ENCODE results near the gene DNAH11. TPM values are rescaled to one million over a fixed set of nuclear protein-coding genes. Genes with fewer than 3 reads are reported as not detected.

The DNAH11 gene
- total RNA-seq, 2 experiments from 2014 or later: 0.31 to 0.61 TPM

- no peak for DNase-seq
- no peaks in the 10 kb centered on the region for H3K27me3 Mint-ChIP-seq
- CTCF ChIA-PET: no interaction called here
- intact Hi-C loops (cut with micrococcal nuclease): loop anchor here (10.0 kb wide), 1 partner anchor 118 kb away; no protein-coding TSS in a partner anchor
- no peak overlapping the region for H3K27ac Mint-ChIP-seq
- no peaks in the 10 kb centered on the region for H3K4me1 Mint-ChIP-seq (ENCODE audit: low read depth)
- no peaks in the 10 kb centered on the region for H3K9me3 Mint-ChIP-seq
- no peaks in the 10 kb centered on the region for H3K36me3 Mint-ChIP-seq
- POLR2A ChIA-PET: no interaction called here
- no peak overlapping the region for H3K4me3 Mint-ChIP-seq
These were observed 343.6 kb downstream of the DNAH11 start for GRCh38 chr7:21886396-21886795.

GRCh38 chr7:21887353-21887752, 344.5 kb downstream of the DNAH11 start:
- intact Hi-C loops (cut with micrococcal nuclease): loop anchor here (10.0 kb wide), 1 partner anchor 117 kb away; no protein-coding TSS in a partner anchor
- Mint-ChIP-seq H3K9me3 (no peaks in the 10 kb centered on the region), H3K27ac (no peak overlapping the region), H3K36me3 (no peaks in the 10 kb centered on the region), H3K27me3 (no peaks in the 10 kb centered on the region), H3K4me3 (no peak overlapping the region), H3K4me1 (ENCODE audit: low read depth) (no peaks in the 10 kb centered on the region)
- ChIA-PET CTCF (no interaction called here), POLR2A (no interaction called here)
- DNase-seq: no peak

- H3K9me3 Mint-ChIP-seq: no peaks in the 10 kb centered on the region
- H3K4me1 Mint-ChIP-seq (ENCODE audit: low read depth): no peaks in the 10 kb centered on the region
- ChIA-PET POLR2A (no interaction called here), CTCF (interaction anchor here (0.8 kb wide), 1 partner anchor 73 kb away, joined by 3 read pairs; no protein-coding TSS in a partner anchor)
- DNase-seq: no peak
- H3K36me3 Mint-ChIP-seq: no peaks in the 10 kb centered on the region
- H3K27me3 Mint-ChIP-seq: no peaks in the 10 kb centered on the region
- intact Hi-C loops (cut with micrococcal nuclease): loop anchor here (10.0 kb wide), 1 partner anchor 117 kb away; no protein-coding TSS in a partner anchor
- no peak overlapping the region for H3K27ac Mint-ChIP-seq
- no peak overlapping the region for H3K4me3 Mint-ChIP-seq
These were observed 344.9 kb downstream of the DNAH11 start for GRCh38 chr7:21887779-21888178.

GRCh38 chr7:21891291-21891690, 348.5 kb downstream of the DNAH11 start:
- H3K4me3 Mint-ChIP-seq: no peak overlapping the region
- intact Hi-C loops (cut with micrococcal nuclease): no loop called here
- H3K27me3 Mint-ChIP-seq: no peaks in the 10 kb centered on the region
- no peak overlapping the region for H3K27ac Mint-ChIP-seq
- no peaks in the 10 kb centered on the region for H3K36me3 Mint-ChIP-seq
- no peaks in the 10 kb centered on the region for H3K9me3 Mint-ChIP-seq
- H3K4me1 Mint-ChIP-seq (ENCODE audit: low read depth): no peaks in the 10 kb centered on the region
- ChIA-PET POLR2A (no interaction called here), CTCF (no interaction called here)
- DNase-seq: no peak

- ChIA-PET CTCF (no interaction called here), POLR2A (no interaction called here)
- DNase-seq: no peak
- Mint-ChIP-seq H3K4me3 (no peak overlapping the region), H3K27ac (no peak overlapping the region), H3K4me1 (ENCODE audit: low read depth) (peaks cover 9% of the 10 kb centered on the region), H3K27me3 (no peaks in the 10 kb centered on the region), H3K36me3 (peaks cover 10% of the 10 kb centered on the region), H3K9me3 (no peaks in the 10 kb centered on the region)
- intact Hi-C loops (cut with micrococcal nuclease): no loop called here
These were observed 350.6 kb downstream of the DNAH11 start for GRCh38 chr7:21893401-21893800.

GRCh38 chr7:21898265-21898930, 355.6 kb downstream of the DNAH11 start:
- Mint-ChIP-seq H3K36me3 (peaks cover 32% of the 10 kb centered on the region), H3K4me1 (ENCODE audit: low read depth) (peaks cover 18% of the 10 kb centered on the region)
- CTCF ChIA-PET: no interaction called here

GRCh38 chr7:21902240-21902639, 359.4 kb downstream of the DNAH11 start:
- H3K36me3 Mint-ChIP-seq: peaks cover 60% of the 10 kb centered on the region
- ChIA-PET CTCF (no interaction called here), POLR2A (no interaction called here)
- H3K27me3 Mint-ChIP-seq: no peaks in the 10 kb centered on the region
- H3K27ac Mint-ChIP-seq: no peak overlapping the region
- intact Hi-C loops (cut with micrococcal nuclease): no loop called here
- no peak for DNase-seq
- H3K9me3 Mint-ChIP-seq: no peaks in the 10 kb centered on the region
- peaks cover 18% of the 10 kb centered on the region for H3K4me1 Mint-ChIP-seq (ENCODE audit: low read depth)
- H3K4me3 Mint-ChIP-seq: no peak overlapping the region

More at GRCh38 chr7:21898265-21898930, 355.6 kb downstream of the DNAH11 start:
- Mint-ChIP-seq H3K27me3 (no peaks in the 10 kb centered on the region), H3K4me3 (peak overlapping the region; percentile 47), H3K9me3 (no peaks in the 10 kb centered on the region), H3K27ac (peak overlapping the region; percentile 69)
- POLR2A ChIA-PET: no interaction called here
- peak; percentile 13 for DNase-seq
- intact Hi-C loops (cut with micrococcal nuclease): loop anchor here (5.0 kb wide), 1 partner anchor 121 kb away; no protein-coding TSS in a partner anchor

GRCh38 chr7:21903020-21903786, 360.4 kb downstream of the DNAH11 start:
- DNase-seq: no peak
- peaks cover 56% of the 10 kb centered on the region for H3K36me3 Mint-ChIP-seq
- POLR2A ChIA-PET: no interaction called here
- no peaks in the 10 kb centered on the region for H3K9me3 Mint-ChIP-seq
- CTCF ChIA-PET: no interaction called here
- peaks cover 11% of the 10 kb centered on the region for H3K4me1 Mint-ChIP-seq (ENCODE audit: low read depth)
- intact Hi-C loops (cut with micrococcal nuclease): no loop called here
- no peak overlapping the region for H3K27ac Mint-ChIP-seq
- no peak overlapping the region for H3K4me3 Mint-ChIP-seq
- H3K27me3 Mint-ChIP-seq: no peaks in the 10 kb centered on the region

GRCh38 chr7:21908746-21909145, 365.9 kb downstream of the DNAH11 start:
- POLR2A ChIA-PET: no interaction called here
- intact Hi-C loops (cut with micrococcal nuclease): no loop called here

GRCh38 chr7:21910253-21910652, 367.4 kb downstream of the DNAH11 start:
- Mint-ChIP-seq H3K4me1 (ENCODE audit: low read depth) (no peaks in the 10 kb centered on the region), H3K27ac (no peak overlapping the region), H3K36me3 (peaks cover 48% of the 10 kb centered on the region), H3K9me3 (no peaks in the 10 kb centered on the region), H3K27me3 (no peaks in the 10 kb centered on the region), H3K4me3 (no peak overlapping the region)
- intact Hi-C loops (cut with micrococcal nuclease): no loop called here
- ChIA-PET CTCF (interaction anchor here (1.2 kb wide), 1 partner anchor 57 kb away, joined by 3 read pairs; no protein-coding TSS in a partner anchor), POLR2A (no interaction called here)
- no peak for DNase-seq

More at GRCh38 chr7:21908746-21909145, 365.9 kb downstream of the DNAH11 start:
- Mint-ChIP-seq H3K4me3 (no peak overlapping the region), H3K9me3 (no peaks in the 10 kb centered on the region), H3K36me3 (peaks cover 48% of the 10 kb centered on the region), H3K27me3 (no peaks in the 10 kb centered on the region), H3K27ac (no peak overlapping the region), H3K4me1 (ENCODE audit: low read depth) (no peaks in the 10 kb centered on the region)
- CTCF ChIA-PET: no interaction called here
- DNase-seq: no peak

GRCh38 chr7:21911341-21911875, 368.6 kb downstream of the DNAH11 start:
- H3K9me3 Mint-ChIP-seq: no peaks in the 10 kb centered on the region
- no peaks in the 10 kb centered on the region for H3K4me1 Mint-ChIP-seq (ENCODE audit: low read depth)
- H3K27me3 Mint-ChIP-seq: no peaks in the 10 kb centered on the region
- DNase-seq: no peak
- peaks cover 46% of the 10 kb centered on the region for H3K36me3 Mint-ChIP-seq
- ChIA-PET CTCF (no interaction called here), POLR2A (no interaction called here)
- no peak overlapping the region for H3K27ac Mint-ChIP-seq
- intact Hi-C loops (cut with micrococcal nuclease): no loop called here
- H3K4me3 Mint-ChIP-seq: no peak overlapping the region

- no peaks in the 10 kb centered on the region for H3K4me1 Mint-ChIP-seq (ENCODE audit: low read depth)
- CTCF ChIA-PET: no interaction called here
- H3K27me3 Mint-ChIP-seq: no peaks in the 10 kb centered on the region
- no peak overlapping the region for H3K27ac Mint-ChIP-seq
- intact Hi-C loops (cut with micrococcal nuclease): no loop called here
- H3K36me3 Mint-ChIP-seq: peaks cover 49% of the 10 kb centered on the region
- no peak for DNase-seq
- no peaks in the 10 kb centered on the region for H3K9me3 Mint-ChIP-seq
- POLR2A ChIA-PET: no interaction called here
- H3K4me3 Mint-ChIP-seq: no peak overlapping the region
These were observed 369.5 kb downstream of the DNAH11 start for GRCh38 chr7:21912305-21912704.

All from activated CD4-positive, alpha-beta memory T cell treated with anti-CD3 and anti-CD28 coated beads for 36 hours (primary cell).